Measurements from ENCODE around the gene MAP6.

DNA sequence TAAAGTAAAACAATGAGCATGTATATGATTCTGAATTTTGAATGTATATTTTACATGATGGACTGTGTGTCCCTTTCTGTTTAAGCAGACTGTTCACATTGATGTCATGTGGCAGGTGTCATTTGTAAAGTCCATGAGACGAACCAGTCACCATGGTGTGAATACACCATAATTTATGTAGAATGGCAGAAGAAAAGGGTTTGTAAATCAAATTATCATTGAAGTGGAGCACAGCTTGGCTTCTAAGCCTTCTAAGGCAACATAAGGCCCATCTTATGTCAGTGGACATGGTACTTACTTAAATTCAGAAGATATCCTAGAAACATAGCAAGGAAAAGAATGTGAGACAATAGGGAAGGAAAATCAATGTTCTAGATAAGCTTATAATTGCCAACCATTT lies 4.4 kb downstream of the MAP6 start:
- TF ChIP-seq TCF7L2 (IDR thresholded peaks at IDR 0.05; ENCODE audit: low read depth, low read length), result no peak
- no peak for TF ChIP-seq ILK (tag; IDR thresholded peaks at IDR 0.05; ENCODE audit: borderline replicate concordance, low read depth)
- TF ChIP-seq TBL1XR1 (IDR thresholded peaks at IDR 0.05; ENCODE audit: low read length in 2 of 2), result no peak
- TF ChIP-seq ZBTB34 (CRISPR knock-in tag; IDR thresholded peaks at IDR 0.05), result no peak
- no peak for TF ChIP-seq DPF2 (IDR thresholded peaks at IDR 0.05)
- TF ChIP-seq PRPF4 (IDR thresholded peaks at IDR 0.05; ENCODE audit: insufficient read depth, low read depth, low read length, poor library complexity, severe bottlenecking), result no peak
- TF ChIP-seq CTCF (IDR thresholded peaks at IDR 0.05 in 2 of 3, conservative IDR thresholded peaks at IDR 0.05 in 1 of 3; ENCODE audit: insufficient read depth in 2 of 3, low read depth in 1 of 3, low read length in 3 of 3), result no peak
- TF ChIP-seq, protein P1, sequence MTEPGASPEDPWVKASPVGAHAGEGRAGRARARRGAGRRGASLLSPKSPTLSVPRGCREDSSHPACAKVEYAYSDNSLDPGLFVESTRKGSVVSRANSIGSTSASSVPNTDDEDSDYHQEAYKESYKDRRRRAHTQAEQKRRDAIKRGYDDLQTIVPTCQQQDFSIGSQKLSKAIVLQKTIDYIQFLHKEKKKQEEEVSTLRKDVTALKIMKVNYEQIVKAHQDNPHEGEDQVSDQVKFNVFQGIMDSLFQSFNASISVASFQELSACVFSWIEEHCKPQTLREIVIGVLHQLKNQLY (CRISPR knock-in tag; conservative IDR thresholded peaks at IDR 0.05), result no peak
- no peak for TF ChIP-seq CBFB (CRISPR knock-in tag; IDR thresholded peaks at IDR 0.05)
- TF ChIP-seq, protein P2, sequence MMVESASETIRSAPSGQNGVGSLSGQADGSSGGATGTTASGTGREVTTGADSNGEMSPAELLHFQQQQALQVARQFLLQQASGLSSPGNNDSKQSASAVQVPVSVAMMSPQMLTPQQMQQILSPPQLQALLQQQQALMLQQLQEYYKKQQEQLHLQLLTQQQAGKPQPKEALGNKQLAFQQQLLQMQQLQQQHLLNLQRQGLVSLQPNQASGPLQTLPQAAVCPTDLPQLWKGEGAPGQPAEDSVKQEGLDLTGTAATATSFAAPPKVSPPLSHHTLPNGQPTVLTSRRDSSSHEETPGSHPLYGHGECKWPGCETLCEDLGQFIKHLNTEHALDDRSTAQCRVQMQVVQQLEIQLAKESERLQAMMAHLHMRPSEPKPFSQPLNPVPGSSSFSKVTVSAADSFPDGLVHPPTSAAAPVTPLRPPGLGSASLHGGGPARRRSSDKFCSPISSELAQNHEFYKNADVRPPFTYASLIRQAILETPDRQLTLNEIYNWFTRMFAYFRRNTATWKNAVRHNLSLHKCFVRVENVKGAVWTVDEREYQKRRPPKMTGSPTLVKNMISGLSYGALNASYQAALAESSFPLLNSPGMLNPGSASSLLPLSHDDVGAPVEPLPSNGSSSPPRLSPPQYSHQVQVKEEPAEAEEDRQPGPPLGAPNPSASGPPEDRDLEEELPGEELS (CRISPR knock-in tag; IDR thresholded peaks at IDR 0.05; ENCODE audit: borderline replicate concordance), result no peak
- no peak for TF ChIP-seq ZNF239 (CRISPR knock-in tag; IDR thresholded peaks at IDR 0.05)
- TF ChIP-seq, protein P3, sequence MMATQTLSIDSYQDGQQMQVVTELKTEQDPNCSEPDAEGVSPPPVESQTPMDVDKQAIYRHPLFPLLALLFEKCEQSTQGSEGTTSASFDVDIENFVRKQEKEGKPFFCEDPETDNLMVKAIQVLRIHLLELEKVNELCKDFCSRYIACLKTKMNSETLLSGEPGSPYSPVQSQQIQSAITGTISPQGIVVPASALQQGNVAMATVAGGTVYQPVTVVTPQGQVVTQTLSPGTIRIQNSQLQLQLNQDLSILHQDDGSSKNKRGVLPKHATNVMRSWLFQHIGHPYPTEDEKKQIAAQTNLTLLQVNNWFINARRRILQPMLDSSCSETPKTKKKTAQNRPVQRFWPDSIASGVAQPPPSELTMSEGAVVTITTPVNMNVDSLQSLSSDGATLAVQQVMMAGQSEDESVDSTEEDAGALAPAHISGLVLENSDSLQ (IDR thresholded peaks at IDR 0.05), result no peak
- TF ChIP-seq IRF2 (CRISPR knock-in tag; IDR thresholded peaks at IDR 0.05), result no peak
- TF ChIP-seq ZBTB8A (IDR thresholded peaks at IDR 0.05; ENCODE audit: partially characterized antibody), result no peak

Measured in K562 (cell line).